OCI-LY7 (cell line): ENCODE results near the gene SUB1. TPM values are rescaled to one million over a fixed set of nuclear protein-coding genes. Genes with fewer than 3 reads are reported as not detected.
"Not testable (repeated sequence)": the region's sequence is repeated elsewhere in the genome, so short reads cannot be mapped to it uniquely, and the experiment has no call there.

Experiments used
- BruUV-seq: library from RNA; stranded (reverse); fragments of 400-500 nt; replicated peaks from 2 replicates; lab custom pipeline; 2021; lab: Mats Ljungman, UMichigan
- CTCF ChIA-PET: fragments of 300-600 bp; sonication (Branson Sonifier 250); formaldehyde crosslinking; loops from one replicate; lab custom pipeline; 2022; ENCODE audit warnings: antibody characterized with exemption; ENCODE audit not compliant: unreplicated experiment; lab: Charles Lee
- POLR2A ChIA-PET: fragments of 300-600 bp; sonication (Branson Sonifier 250); formaldehyde crosslinking; loops from one replicate; lab custom pipeline; 2022; ENCODE audit warnings: antibody characterized with exemption; lab: Charles Lee
- DNase-seq: peaks from one replicate; pipeline ENCODE4 v3.0.0-alpha.2; 2015; ENCODE audit warnings: low spot score
- H2AFZ ChIP-seq: fragments of 200-600 bp; sonication (generic), shearing (Covaris generic); 2 replicates; pipeline ENCODE4 v1.6.1; 2014; ENCODE audit warnings: mild to moderate bottlenecking, antibody characterized with exemption, low read length, moderate library complexity
- H3K27ac ChIP-seq: fragments of 200-600 bp; sonication (generic); 2 replicates; pipeline ENCODE4 v1.5.1; 2014; ENCODE audit warnings: mixed run types, low read depth, mild to moderate bottlenecking, moderate library complexity, low read length, inconsistent platforms; ENCODE audit not compliant: poor library complexity, severe bottlenecking
- H3K36me3 ChIP-seq: fragments of 200-600 bp; sonication (generic); 2 replicates; pipeline ENCODE4 v1.6.1; 2014; ENCODE audit warnings: mild to moderate bottlenecking, antibody characterized with exemption, low read length, moderate library complexity, mixed read lengths; ENCODE audit not compliant: insufficient read depth
- H3K4me1 ChIP-seq: fragments of 200-600 bp; sonication (generic); 2 replicates; pipeline ENCODE4 v1.5.1; 2014; ENCODE audit warnings: mild to moderate bottlenecking, low read length; ENCODE audit not compliant: insufficient read depth, poor library complexity, severe bottlenecking
- H3K4me2 ChIP-seq: fragments of 200-600 bp; sonication (generic); 2 replicates; pipeline ENCODE4 v1.6.1; 2014; ENCODE audit warnings: mild to moderate bottlenecking, low read length
- H3K4me3 ChIP-seq: fragments of 200-600 bp; sonication (generic); 2 replicates; pipeline ENCODE4 v1.5.1; 2014; ENCODE audit warnings: mild to moderate bottlenecking, low read depth, low read length; ENCODE audit not compliant: poor library complexity, severe bottlenecking
- H3K79me2 ChIP-seq: fragments of 200-600 bp; sonication (generic); 2 replicates; pipeline ENCODE4 v1.6.1; 2016; ENCODE audit warnings: low read depth, mild to moderate bottlenecking, low read length, moderate library complexity, mixed read lengths; ENCODE audit not compliant: insufficient read depth
- H3K9me2 ChIP-seq: fragments of 200-600 bp; sonication (generic); 2 replicates; pipeline ENCODE4 v1.6.1; 2016; ENCODE audit warnings: mild to moderate bottlenecking, low read length, mixed read lengths; ENCODE audit not compliant: insufficient read depth
- H3K9me3 ChIP-seq: fragments of 200-600 bp; sonication (generic); 2 replicates; pipeline ENCODE4 v1.6.1; 2014; ENCODE audit warnings: mild to moderate bottlenecking, mixed run types, low read length, mixed read lengths
- H4K20me1 ChIP-seq: fragments of 200-600 bp; sonication (generic); 2 replicates; pipeline ENCODE4 v1.6.1; 2014; ENCODE audit warnings: mild to moderate bottlenecking, antibody characterized with exemption, low read length, moderate library complexity, mixed read lengths; ENCODE audit not compliant: insufficient read depth
- EZH2phosphoT487 ChIP-seq: fragments of 200-600 bp; sonication (generic); IDR thresholded peaks from 2 replicates; pipeline ENCODE4 v1.6.1; 2018; ENCODE audit warnings: low read depth, borderline replicate concordance, mild to moderate bottlenecking, mixed run types, antibody characterized with exemption, low read length, moderate library complexity, mixed read lengths
- intact Hi-C: fragments of 100-400 bp; cut with micrococcal nuclease; formaldehyde crosslinking; loops from one replicate; pipeline ENCODE4 v1.10.0; 2022; ENCODE audit not compliant: unreplicated experiment
- total RNA-seq, 2 experiments: library from RNA; depleted of rRNA in 1 of 2; stranded (reverse); fragments of >200 nt in 1 of 2; shearing (Covaris generic) in 1 of 2; gene quantifications; 2 replicates each; pipeline ENCODE4 v1.2.3, GENCODE V29; 2014 to 2022
- TF ChIP-seq, protein P1 (sequence below): fragments of 200-600 bp; sonication (generic); conservative IDR thresholded peaks from 2 replicates; pipeline ENCODE4 v1.5.1; 2014; ENCODE audit warnings: mild to moderate bottlenecking, antibody characterized with exemption, low read length, moderate library complexity, mixed read lengths

SUB1 gene
- total RNA-seq, 2 experiments from 2014 or later, result 40.3 to 69.2 TPM

DNA sequence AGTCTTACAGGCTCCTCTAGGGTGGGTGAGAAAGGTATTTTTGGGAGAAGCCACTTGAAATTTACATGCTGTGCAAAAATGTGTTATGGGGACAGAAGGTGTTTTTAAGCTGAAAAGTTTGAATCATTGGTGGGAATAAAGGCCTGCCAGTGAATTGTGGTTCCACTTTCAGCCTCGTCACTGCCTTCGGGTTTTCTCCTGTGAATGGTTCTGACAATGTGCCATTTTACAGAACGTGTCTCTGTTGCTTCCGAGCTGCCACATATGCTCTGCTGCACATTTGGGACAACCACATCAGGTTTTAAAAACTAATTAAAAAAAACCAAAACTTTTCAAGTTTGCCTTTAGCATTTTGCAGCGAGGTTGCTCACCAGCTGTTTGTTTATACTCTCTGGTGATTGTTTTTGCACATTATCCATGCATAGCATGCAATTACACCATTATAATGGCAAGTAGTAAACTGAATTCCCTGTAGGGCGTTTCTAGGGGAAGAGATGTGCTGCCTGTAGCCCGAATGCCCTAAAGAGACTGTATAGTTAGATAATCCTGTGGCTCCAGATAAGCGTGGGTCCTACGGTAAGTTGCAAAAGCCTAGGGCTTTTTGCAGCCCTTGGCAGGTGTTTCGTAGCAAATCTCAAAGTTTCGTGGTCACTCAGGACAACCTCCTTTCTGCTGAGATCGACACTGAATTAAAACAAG, 40.1 kb upstream of the SUB1 start:
- Histone ChIP-seq H3K9me3 (no peaks in the 10 kb centered on the region), H4K20me1 (no peaks in the 10 kb centered on the region), H3K4me1 (peaks cover 6% of the 10 kb centered on the region), H3K79me2 (no peaks in the 10 kb centered on the region), H2AFZ (no peak overlapping the region), H3K36me3 (no peaks in the 10 kb centered on the region), H3K9me2 (no peaks in the 10 kb centered on the region), H3K27ac (no peak overlapping the region), H3K4me3 (no peak overlapping the region), H3K4me2 (no peak overlapping the region)
- ChIA-PET POLR2A (interaction anchor here (0.7 to 1.0 kb wide), 2 partner anchors 25 to 296 kb away, joined by 3 to 5 read pairs; no protein-coding TSS in a partner anchor), CTCF (no interaction called here)
- no peak for TF ChIP-seq EZH2phosphoT487
- TF ChIP-seq, protein P1, sequence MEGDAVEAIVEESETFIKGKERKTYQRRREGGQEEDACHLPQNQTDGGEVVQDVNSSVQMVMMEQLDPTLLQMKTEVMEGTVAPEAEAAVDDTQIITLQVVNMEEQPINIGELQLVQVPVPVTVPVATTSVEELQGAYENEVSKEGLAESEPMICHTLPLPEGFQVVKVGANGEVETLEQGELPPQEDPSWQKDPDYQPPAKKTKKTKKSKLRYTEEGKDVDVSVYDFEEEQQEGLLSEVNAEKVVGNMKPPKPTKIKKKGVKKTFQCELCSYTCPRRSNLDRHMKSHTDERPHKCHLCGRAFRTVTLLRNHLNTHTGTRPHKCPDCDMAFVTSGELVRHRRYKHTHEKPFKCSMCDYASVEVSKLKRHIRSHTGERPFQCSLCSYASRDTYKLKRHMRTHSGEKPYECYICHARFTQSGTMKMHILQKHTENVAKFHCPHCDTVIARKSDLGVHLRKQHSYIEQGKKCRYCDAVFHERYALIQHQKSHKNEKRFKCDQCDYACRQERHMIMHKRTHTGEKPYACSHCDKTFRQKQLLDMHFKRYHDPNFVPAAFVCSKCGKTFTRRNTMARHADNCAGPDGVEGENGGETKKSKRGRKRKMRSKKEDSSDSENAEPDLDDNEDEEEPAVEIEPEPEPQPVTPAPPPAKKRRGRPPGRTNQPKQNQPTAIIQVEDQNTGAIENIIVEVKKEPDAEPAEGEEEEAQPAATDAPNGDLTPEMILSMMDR, result no peak
- no peak for DNase-seq
- intact Hi-C loops, result no loop called here
- BruUV-seq, result no TSS peak

DNA sequence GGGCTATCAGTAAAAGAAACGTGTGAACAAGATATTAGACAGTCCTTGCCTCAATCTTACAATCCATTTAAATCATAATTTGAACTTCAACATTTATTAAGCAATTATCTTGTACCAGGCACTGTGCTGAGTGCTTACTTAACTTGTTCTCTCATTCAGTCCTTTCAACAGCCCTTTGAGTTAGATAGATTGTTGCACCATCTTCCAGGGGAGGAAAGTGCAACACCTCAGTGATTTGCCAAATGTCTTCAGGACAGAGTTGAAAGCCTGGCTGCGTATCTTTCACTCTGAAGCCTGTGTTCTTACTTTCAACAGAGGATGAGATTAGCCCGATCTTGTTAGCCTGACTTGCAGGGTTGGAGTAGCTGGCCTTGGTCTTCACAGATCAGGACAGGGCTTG, 34.2 kb upstream of the SUB1 start:
- no TSS peak for BruUV-seq
- Histone ChIP-seq H3K4me2 (no peak overlapping the region), H3K4me3 (no peak overlapping the region), H3K27ac (no peak overlapping the region), H3K9me2 (no peaks in the 10 kb centered on the region), H2AFZ (no peak overlapping the region), H3K9me3 (no peaks in the 10 kb centered on the region), H3K79me2 (no peaks in the 10 kb centered on the region), H4K20me1 (no peaks in the 10 kb centered on the region), H3K36me3 (no peaks in the 10 kb centered on the region), H3K4me1 (no peaks in the 10 kb centered on the region)
- no peak for TF ChIP-seq EZH2phosphoT487
- TF ChIP-seq, protein P1, result no peak
- ChIA-PET POLR2A (interaction anchor here (1.6 to 1.7 kb wide), 2 partner anchors 13 to 14 kb away, joined by 4 to 5 read pairs; no protein-coding TSS in a partner anchor), CTCF (no interaction called here)
- no peak for DNase-seq
- intact Hi-C loops, result no loop called here

DNA sequence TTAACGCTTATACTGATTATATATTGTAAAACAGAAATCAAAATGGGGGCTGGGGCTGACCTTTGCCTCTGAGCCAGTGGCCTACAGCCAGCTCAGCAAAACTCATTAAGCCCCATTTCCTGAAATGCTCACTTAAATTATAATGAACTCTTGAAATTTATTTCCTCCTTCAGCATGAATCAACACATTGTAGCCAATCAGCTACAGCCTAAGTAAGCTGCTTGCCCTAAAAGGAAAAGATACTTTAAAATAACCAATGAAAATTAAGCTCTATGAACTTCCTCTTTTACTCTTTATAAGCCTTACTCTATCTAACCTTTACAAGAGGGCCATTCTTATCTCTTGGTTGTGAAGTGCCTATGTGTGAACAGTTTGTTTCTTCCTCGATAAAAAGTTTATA, 33.5 kb upstream of the SUB1 start:
- H3K79me2 ChIP-seq, result no peaks in the 10 kb centered on the region
- H3K4me2 ChIP-seq, result no peak overlapping the region
- no peak overlapping the region for H3K27ac ChIP-seq
- ChIA-PET CTCF (no interaction called here), POLR2A (interaction anchor here (0.5 to 1.7 kb wide), 3 partner anchors 14 to 208 kb away, joined by 4 to 5 read pairs (median 4); no protein-coding TSS in a partner anchor)
- no peaks in the 10 kb centered on the region for H3K9me3 ChIP-seq
- no peak overlapping the region for H3K4me3 ChIP-seq
- TF ChIP-seq, protein P1, result no peak
- no peak for TF ChIP-seq EZH2phosphoT487
- no TSS peak for BruUV-seq
- H2AFZ ChIP-seq, result no peak overlapping the region
- no peaks in the 10 kb centered on the region for H3K36me3 ChIP-seq
- H4K20me1 ChIP-seq, result no peaks in the 10 kb centered on the region
- H3K9me2 ChIP-seq, result no peaks in the 10 kb centered on the region
- intact Hi-C loops, result no loop called here
- DNase-seq, result no peak
- no peaks in the 10 kb centered on the region for H3K4me1 ChIP-seq

DNA sequence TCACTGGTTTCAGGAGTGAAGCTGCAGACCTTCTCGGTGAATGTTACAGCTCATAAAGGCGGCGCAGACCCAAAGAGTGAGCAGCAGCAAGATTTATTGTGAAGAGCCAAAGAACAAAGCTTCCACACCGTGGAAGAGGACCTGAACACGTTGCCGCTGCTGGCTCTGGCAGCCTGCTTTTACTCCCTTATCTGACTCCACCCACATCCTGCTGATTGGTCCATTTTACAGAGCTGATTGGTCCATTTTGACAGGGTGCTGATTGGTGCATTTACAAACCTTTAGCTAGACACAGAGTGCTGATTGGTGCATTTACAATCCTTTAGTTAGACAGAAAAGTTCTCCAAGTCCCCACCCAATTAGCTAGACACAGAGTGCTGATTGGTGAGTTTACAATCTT, 32.9 kb upstream of the SUB1 start:
- H3K4me1 ChIP-seq, H3K9me2 ChIP-seq, H3K4me2 ChIP-seq, CTCF ChIA-PET, H3K9me3 ChIP-seq, H3K4me3 ChIP-seq, BruUV-seq, H3K36me3 ChIP-seq, H2AFZ ChIP-seq, H4K20me1 ChIP-seq, DNase-seq, intact Hi-C loops, H3K79me2 ChIP-seq, H3K27ac ChIP-seq: not testable (repeated sequence)
- POLR2A ChIA-PET, result interaction anchor here (0.5 to 1.7 kb wide), 3 partner anchors 14 to 208 kb away, joined by 4 to 5 read pairs (median 4); no protein-coding TSS in a partner anchor
